ENCODE data around the gene GSTP1.

- no peak for TF ChIP-seq NRF1 (IDR thresholded peaks at IDR 0.05; ENCODE audit: low read depth, low read length)
- TF ChIP-seq RAD21 (IDR thresholded peaks at IDR 0.05; ENCODE audit: low read length) = no peak
- no peak for TF ChIP-seq RCOR1 (IDR thresholded peaks at IDR 0.05; ENCODE audit: low read length)
Observed at GRCh38 chr11:67599149-67599548, 15.5 kb downstream of the GSTP1 start.
